Mesothelial cell of epicardium (in vitro differentiated cells): ENCODE data around the gene MBP. TPM values are rescaled to one million over a fixed set of nuclear protein-coding genes. Genes with fewer than 3 reads are reported as not detected.

Experiments used
- DNase-seq, 2 experiments: peaks; one replicate each; pipeline ENCODE4 v3.0.0; 2021; ENCODE audit warnings: low spot score in 2 of 2; ENCODE audit not compliant: unreplicated experiment in 2 of 2
- H3K27ac Mint-ChIP-seq: 2 replicates; pipeline ENCODE4 v1.8.0; 2021; ENCODE audit warnings: mixed read lengths
- H3K27me3 Mint-ChIP-seq: 2 replicates; pipeline ENCODE4 v1.8.0; 2021; ENCODE audit warnings: low read depth, mixed read lengths
- H3K36me3 Mint-ChIP-seq: 2 replicates; pipeline ENCODE4 v1.8.0; 2021; ENCODE audit warnings: mixed read lengths
- H3K4me1 Mint-ChIP-seq: 2 replicates; pipeline ENCODE4 v1.8.0; 2021; ENCODE audit warnings: mixed read lengths
- H3K4me3 Mint-ChIP-seq: 2 replicates; pipeline ENCODE4 v1.8.0; 2021; ENCODE audit warnings: mild to moderate bottlenecking, moderate library complexity, mixed read lengths
- H3K9me3 Mint-ChIP-seq: 2 replicates; pipeline ENCODE4 v1.8.0; 2021; ENCODE audit warnings: mixed read lengths
- total RNA-seq: library from RNA; stranded (reverse); gene quantifications from 3 replicates; pipeline ENCODE4 v1.2.1, GENCODE V29; 2021
- TF ChIP-seq, protein P1 (sequence below): fragments of 200-600 bp; sonication (generic); IDR thresholded peaks from one replicate; pipeline ENCODE4 v1.5.0; 2021; ENCODE audit warnings: antibody characterized with exemption; ENCODE audit not compliant: unreplicated experiment

Gene MBP
- total RNA-seq, 1 donor from 2014 or later = 20.8 TPM

DNA sequence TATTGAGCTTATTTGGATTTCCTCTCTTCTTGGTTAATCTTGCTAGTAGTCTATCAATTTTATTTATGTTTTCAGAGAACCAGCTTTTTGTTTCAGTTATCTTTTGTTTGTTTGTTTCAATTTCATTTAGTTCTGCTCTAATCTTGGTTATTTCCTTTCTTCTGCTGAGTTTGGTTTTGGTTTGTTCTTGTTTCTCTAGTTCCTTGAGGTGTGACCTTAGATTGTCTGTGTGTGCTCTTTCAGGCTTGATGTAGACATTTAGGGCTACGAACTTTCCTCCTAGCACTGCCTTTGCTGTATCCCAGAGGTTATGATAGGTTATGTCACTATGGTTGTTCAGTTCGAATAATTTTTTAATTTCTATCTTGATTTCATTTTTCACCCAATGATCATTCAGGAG lies 168.6 kb downstream of the MBP start:
- Mint-ChIP-seq H3K4me1 (peaks cover 8% of the 10 kb centered on the region), H3K36me3 (peaks cover 46% of the 10 kb centered on the region), H3K9me3 (peaks cover 17% of the 10 kb centered on the region), H3K27me3 (no peaks in the 10 kb centered on the region), H3K4me3 (no peak overlapping the region), H3K27ac (no peak overlapping the region)
- no peak for DNase-seq
- TF ChIP-seq, protein P1, sequence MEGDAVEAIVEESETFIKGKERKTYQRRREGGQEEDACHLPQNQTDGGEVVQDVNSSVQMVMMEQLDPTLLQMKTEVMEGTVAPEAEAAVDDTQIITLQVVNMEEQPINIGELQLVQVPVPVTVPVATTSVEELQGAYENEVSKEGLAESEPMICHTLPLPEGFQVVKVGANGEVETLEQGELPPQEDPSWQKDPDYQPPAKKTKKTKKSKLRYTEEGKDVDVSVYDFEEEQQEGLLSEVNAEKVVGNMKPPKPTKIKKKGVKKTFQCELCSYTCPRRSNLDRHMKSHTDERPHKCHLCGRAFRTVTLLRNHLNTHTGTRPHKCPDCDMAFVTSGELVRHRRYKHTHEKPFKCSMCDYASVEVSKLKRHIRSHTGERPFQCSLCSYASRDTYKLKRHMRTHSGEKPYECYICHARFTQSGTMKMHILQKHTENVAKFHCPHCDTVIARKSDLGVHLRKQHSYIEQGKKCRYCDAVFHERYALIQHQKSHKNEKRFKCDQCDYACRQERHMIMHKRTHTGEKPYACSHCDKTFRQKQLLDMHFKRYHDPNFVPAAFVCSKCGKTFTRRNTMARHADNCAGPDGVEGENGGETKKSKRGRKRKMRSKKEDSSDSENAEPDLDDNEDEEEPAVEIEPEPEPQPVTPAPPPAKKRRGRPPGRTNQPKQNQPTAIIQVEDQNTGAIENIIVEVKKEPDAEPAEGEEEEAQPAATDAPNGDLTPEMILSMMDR = no peak

DNA sequence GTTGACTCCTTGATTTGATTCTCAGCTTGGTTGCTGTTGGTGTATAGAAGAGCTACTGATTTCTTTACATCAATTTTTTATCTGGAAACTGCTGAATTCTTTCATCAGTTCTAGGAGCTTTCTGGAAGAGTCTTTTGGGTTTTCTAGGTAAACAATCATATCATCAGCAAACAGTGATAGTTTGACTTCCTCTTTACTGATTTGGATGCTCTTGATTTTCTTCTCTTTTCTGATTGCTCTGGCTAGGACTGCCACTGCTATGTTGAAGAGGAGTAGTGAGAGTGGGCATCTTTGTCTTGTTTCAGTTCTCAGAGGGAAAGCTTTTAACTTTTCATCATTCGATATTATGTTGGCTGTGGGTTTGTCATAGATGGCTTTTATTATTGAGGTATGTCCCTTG lies 169.7 kb downstream of the MBP start:
- TF ChIP-seq, protein P1 = no peak
- Mint-ChIP-seq H3K27me3 (no peaks in the 10 kb centered on the region), H3K4me1 (peaks cover 18% of the 10 kb centered on the region), H3K9me3 (peaks cover 17% of the 10 kb centered on the region), H3K36me3 (peaks cover 46% of the 10 kb centered on the region), H3K27ac (no peak overlapping the region), H3K4me3 (no peak overlapping the region)
- no peak for DNase-seq

DNA sequence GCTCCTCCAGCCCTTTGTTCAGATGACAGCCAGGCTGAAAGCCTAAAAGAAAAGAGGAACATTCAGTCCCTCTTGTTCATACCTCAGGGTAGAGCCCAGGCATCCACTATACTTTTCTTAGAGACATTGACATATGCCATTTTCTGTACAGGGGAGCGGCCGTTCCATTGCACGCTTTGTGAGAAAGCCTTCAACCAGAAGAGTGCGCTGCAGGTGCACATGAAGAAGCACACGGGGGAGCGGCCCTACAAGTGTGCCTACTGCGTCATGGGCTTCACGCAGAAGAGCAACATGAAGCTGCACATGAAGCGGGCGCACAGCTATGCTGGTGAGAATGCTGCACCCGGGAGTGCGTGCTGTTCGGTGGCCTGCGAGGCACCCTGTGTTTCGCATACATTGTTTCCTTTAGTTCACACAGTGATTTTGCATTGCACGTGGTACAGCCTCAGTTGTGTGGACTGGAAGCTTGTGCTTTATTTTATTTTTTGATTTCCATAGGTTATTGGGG lies 172.0 kb downstream of the MBP start:
- H3K36me3 Mint-ChIP-seq = peaks cover 51% of the 10 kb centered on the region
- no peak overlapping the region for H3K27ac Mint-ChIP-seq

DNA sequence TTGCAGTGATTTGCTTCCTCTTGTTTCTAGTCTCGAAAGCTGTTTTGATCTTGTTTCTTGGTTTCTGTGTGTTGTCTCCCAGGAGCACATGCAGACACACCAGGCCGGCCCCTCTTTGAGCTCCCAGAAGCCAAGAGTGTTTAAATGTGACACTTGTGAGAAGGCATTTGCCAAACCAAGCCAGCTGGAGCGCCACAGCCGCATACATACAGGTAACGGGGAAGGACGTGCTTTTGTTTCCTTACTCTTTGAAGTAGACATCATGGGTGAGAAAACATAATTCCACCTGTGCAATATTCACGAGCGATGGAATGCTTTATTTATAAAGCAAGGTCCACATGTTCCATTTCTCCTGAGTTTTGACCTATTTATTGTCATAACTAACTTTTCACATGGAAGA lies 173.0 kb downstream of the MBP start:
- H3K4me3 Mint-ChIP-seq = no peak overlapping the region
- peaks cover 26% of the 10 kb centered on the region for H3K4me1 Mint-ChIP-seq
- H3K36me3 Mint-ChIP-seq = peaks cover 51% of the 10 kb centered on the region
- no peaks in the 10 kb centered on the region for H3K27me3 Mint-ChIP-seq
- TF ChIP-seq, protein P1 = no peak
- peak overlapping the region; percentile 87 for H3K27ac Mint-ChIP-seq
- H3K9me3 Mint-ChIP-seq = peaks cover 17% of the 10 kb centered on the region
- DNase-seq = no peak

More for the DNA sequence above, 172.0 kb downstream of the MBP start:
- no peak overlapping the region for H3K4me3 Mint-ChIP-seq
- peaks cover 26% of the 10 kb centered on the region for H3K4me1 Mint-ChIP-seq
- TF ChIP-seq, protein P1 = no peak
- peaks cover 17% of the 10 kb centered on the region for H3K9me3 Mint-ChIP-seq
- H3K27me3 Mint-ChIP-seq = no peaks in the 10 kb centered on the region
- no peak for DNase-seq

DNA sequence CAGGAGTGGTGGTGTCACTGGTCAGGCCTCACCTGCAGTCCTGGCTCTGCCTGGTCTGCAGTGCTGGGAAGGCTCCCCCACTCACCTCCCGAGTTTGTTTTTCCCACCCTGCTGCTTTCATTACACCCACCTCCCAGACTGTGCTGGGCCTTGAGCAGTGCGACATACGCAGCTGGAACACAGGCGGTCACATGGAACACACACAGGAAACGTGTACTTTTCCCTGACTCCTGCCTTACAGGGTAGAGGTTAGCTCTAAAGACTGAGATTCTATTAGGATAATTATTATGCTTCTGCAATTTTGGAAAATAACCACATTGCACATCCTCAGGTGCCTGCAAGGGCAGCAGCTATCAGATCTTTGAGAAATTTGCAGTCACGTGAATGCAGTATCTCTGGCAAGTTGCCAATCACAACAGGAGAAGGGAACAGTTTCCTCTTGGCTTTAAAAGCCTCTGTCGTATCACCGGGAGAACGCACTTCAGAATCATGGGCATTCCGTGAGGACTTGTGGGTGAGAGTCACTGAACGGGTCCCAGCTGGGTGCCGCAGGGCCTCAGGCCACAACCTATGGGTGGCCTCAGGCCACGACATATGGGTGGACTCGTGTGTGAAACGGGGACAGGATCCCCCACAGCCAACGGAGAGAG lies 173.8 kb downstream of the MBP start:
- H3K9me3 Mint-ChIP-seq = peaks cover 14% of the 10 kb centered on the region
- peaks cover 30% of the 10 kb centered on the region for H3K4me1 Mint-ChIP-seq
- H3K27me3 Mint-ChIP-seq = no peaks in the 10 kb centered on the region
- peaks cover 46% of the 10 kb centered on the region for H3K36me3 Mint-ChIP-seq
- TF ChIP-seq, protein P1 = no peak
- H3K4me3 Mint-ChIP-seq = no peak overlapping the region
- DNase-seq = peak in 1 of 2 experiments; percentile 46
- H3K27ac Mint-ChIP-seq = peak overlapping the region; percentile 87
